ENCODE data around the gene AUTS2. TPM values are rescaled to one million over a fixed set of nuclear protein-coding genes. Genes with fewer than 3 reads are reported as not detected.

The AUTS2 gene
- total and polyA plus RNA-seq, 2 experiments from 2014 or later = 32.0 to 91.0 TPM

GRCh38 chr7:69685293-69685631, 87.0 kb downstream of the AUTS2 start:
- no peak overlapping the region for H3K4me2 ChIP-seq
- no peak overlapping the region for H3K4me3 Mint-ChIP-seq

GRCh38 chr7:69686366-69686765, 88.1 kb downstream of the AUTS2 start:
- no peak for ATAC-seq
- Mint-ChIP-seq H3K27me3 (ENCODE audit: insufficient read depth, low read depth, poor library complexity) (peaks cover 2% of the 10 kb centered on the region), H3K9me3 (no peaks in the 10 kb centered on the region; the same call in 2 of the 3 replicates), H3K36me3 (ENCODE audit: low read depth) (no peaks in the 10 kb centered on the region), H3K27ac (no peak overlapping the region), H3K4me1 (peaks cover 26% of the 10 kb centered on the region), H3K4me3 (no peak overlapping the region)
- H2AFZ ChIP-seq = no peak overlapping the region
- peaks cover 5% of the 10 kb centered on the region; the same call in 1 of the 2 replicates for H3K4me1 ChIP-seq (ENCODE audit: insufficient read depth)
- no peak overlapping the region for H3K4me2 ChIP-seq
- H3K27me3 ChIP-seq (ENCODE audit: insufficient read depth) = no peaks in the 10 kb centered on the region
- H3K79me2 ChIP-seq (replicated peaks; ENCODE audit: insufficient read depth) = no peaks in the 10 kb centered on the region
- H3K27ac ChIP-seq (ENCODE audit: low read depth) = no peak overlapping the region
- no peaks in the 10 kb centered on the region for H3K36me3 ChIP-seq (ENCODE audit: insufficient read depth)
- DNase-seq (ENCODE audit: low spot score) = no peak
- H3F3A ChIP-seq (replicated peaks; ENCODE audit: low read depth) = no peaks in the 10 kb centered on the region
- peaks cover 5% of the 10 kb centered on the region for H3K9me2 ChIP-seq (ENCODE audit: insufficient read depth)
- H3K4me3 ChIP-seq = no peak overlapping the region
- H4K20me1 ChIP-seq (replicated peaks; ENCODE audit: insufficient read depth) = no peaks in the 10 kb centered on the region
- no peak for TF ChIP-seq CREB1 (CRISPR knock-in tag; IDR thresholded peaks at IDR 0.05; ENCODE audit: low read depth)
- no peak for TF ChIP-seq STAT1 (IDR thresholded peaks at IDR 0.05; ENCODE audit: unreplicated experiment)
- no peak for TF ChIP-seq REST (IDR thresholded peaks at IDR 0.05; ENCODE audit: unreplicated experiment)
- no peak for TF ChIP-seq JUNB (IDR thresholded peaks at IDR 0.05; ENCODE audit: unreplicated experiment)

More at GRCh38 chr7:69685293-69685631, 87.0 kb downstream of the AUTS2 start:
- no peaks in the 10 kb centered on the region for H3K27me3 ChIP-seq (ENCODE audit: insufficient read depth)
- H3K27ac Mint-ChIP-seq = no peak overlapping the region
- no peaks in the 10 kb centered on the region for H3K9me3 Mint-ChIP-seq
- no peaks in the 10 kb centered on the region for H3K36me3 ChIP-seq (ENCODE audit: insufficient read depth)
- DNase-seq (ENCODE audit: low spot score) (no peak), ATAC-seq (no peak)
- no peak overlapping the region for H3K4me3 ChIP-seq
- H3K9me2 ChIP-seq (ENCODE audit: insufficient read depth) = peaks cover 5% of the 10 kb centered on the region
- H3K4me1 Mint-ChIP-seq = peaks cover 26% of the 10 kb centered on the region
- no peaks in the 10 kb centered on the region for H3K79me2 ChIP-seq (replicated peaks; ENCODE audit: insufficient read depth)
- H2AFZ ChIP-seq = no peak overlapping the region
- H3K27me3 Mint-ChIP-seq (ENCODE audit: insufficient read depth, low read depth, poor library complexity) = peaks cover 2% of the 10 kb centered on the region
- H3K4me1 ChIP-seq (ENCODE audit: insufficient read depth) = peaks cover 5% of the 10 kb centered on the region; the same call in 1 of the 2 replicates
- TF ChIP-seq ZNF114 (CRISPR knock-in tag; IDR thresholded peaks at IDR 0.05) = no peak
- H3F3A ChIP-seq (replicated peaks; ENCODE audit: low read depth) = no peaks in the 10 kb centered on the region
- H3K27ac ChIP-seq (ENCODE audit: low read depth) = no peak overlapping the region
- H4K20me1 ChIP-seq (replicated peaks; ENCODE audit: insufficient read depth) = no peaks in the 10 kb centered on the region
- H3K36me3 Mint-ChIP-seq (ENCODE audit: low read depth) = no peaks in the 10 kb centered on the region

- no peaks in the 10 kb centered on the region; the same call in 2 of the 3 replicates for H3K9me3 Mint-ChIP-seq
- no peak overlapping the region for H2AFZ ChIP-seq
- ATAC-seq = no peak; the same call in 2 of the 3 replicates
- TF ChIP-seq EZH2phosphoT487 (IDR thresholded peaks at IDR 0.05; ENCODE audit: unreplicated experiment) = no peak
- TF ChIP-seq ETS1 (IDR thresholded peaks at IDR 0.05) = no peak
- TF ChIP-seq CTCF (conservative IDR thresholded peaks at IDR 0.05; ENCODE audit: low read depth in 2 of 2) = no peak
- no peak for TF ChIP-seq ZNF331 (CRISPR knock-in tag; IDR thresholded peaks at IDR 0.05; ENCODE audit: low read depth)
These were observed 89.6 kb downstream of the AUTS2 start for GRCh38 chr7:69687739-69688433.

More at GRCh38 chr7:69687739-69688433, 89.6 kb downstream of the AUTS2 start:
- H4K20me1 ChIP-seq (replicated peaks; ENCODE audit: insufficient read depth) = no peaks in the 10 kb centered on the region
- H3K4me1 ChIP-seq (ENCODE audit: insufficient read depth) = peaks cover 5% of the 10 kb centered on the region; the same call in 1 of the 2 replicates
- no peak for DNase-seq (ENCODE audit: low spot score)
- H3K4me2 ChIP-seq = no peak overlapping the region
- no peak overlapping the region for H3K4me3 ChIP-seq
- Mint-ChIP-seq H3K4me3 (no peak overlapping the region), H3K27ac (no peak overlapping the region), H3K27me3 (ENCODE audit: insufficient read depth, low read depth, poor library complexity) (peaks cover 2% of the 10 kb centered on the region), H3K4me1 (peaks cover 23% of the 10 kb centered on the region), H3K36me3 (ENCODE audit: low read depth) (no peaks in the 10 kb centered on the region)
- peaks cover 5% of the 10 kb centered on the region for H3K9me2 ChIP-seq (ENCODE audit: insufficient read depth)
- no peaks in the 10 kb centered on the region for H3K27me3 ChIP-seq (ENCODE audit: insufficient read depth)
- H3K27ac ChIP-seq (ENCODE audit: low read depth) = no peak overlapping the region
- no peaks in the 10 kb centered on the region for H3K36me3 ChIP-seq (ENCODE audit: insufficient read depth)
- no peaks in the 10 kb centered on the region for H3K79me2 ChIP-seq (replicated peaks; ENCODE audit: insufficient read depth)
- no peaks in the 10 kb centered on the region for H3F3A ChIP-seq (replicated peaks; ENCODE audit: low read depth)

All from GM23338 (cell line).